Right atrium auricular region (tissue), 2 donors: ENCODE measurements around the gene SPDYE4. TPM values are rescaled to one million over a fixed set of nuclear protein-coding genes. Genes with fewer than 3 reads are reported as not detected.

ENCODE experiments used
- DNase-seq: peaks from one replicate; pipeline ENCODE4 v3.0.0-alpha.2; 2019; ENCODE audit warnings: low spot score
- H3K27ac ChIP-seq, 2 donors: fragments of 200-600 bp; sonication (generic); 1 replicate in 1 of 2; 2 replicates in 1 of 2; pipeline ENCODE4 v1.5.1; 2016 to 2019
- H3K27me3 ChIP-seq, 2 donors: fragments of 200-600 bp; sonication (generic); one replicate each; pipeline versions ENCODE4 v1.5.1 to v1.6.0; 2017 to 2019
- H3K36me3 ChIP-seq: fragments of 200-600 bp; sonication (generic); one replicate; pipeline ENCODE4 v1.5.1; 2016
- H3K4me1 ChIP-seq, 2 donors: fragments of 200-600 bp; sonication (generic); one replicate each; pipeline versions ENCODE4 v1.5.1 to v1.6.0; 2017 to 2019
- H3K4me3 ChIP-seq, 2 donors: fragments of 200-600 bp; sonication (generic); 1 replicate in 1 of 2; 2 replicates in 1 of 2; pipeline ENCODE4 v1.5.1; 2017 to 2019; ENCODE audit warnings: mild to moderate bottlenecking in 1 of 2, moderate library complexity in 1 of 2
- H3K9me3 ChIP-seq, 2 donors: fragments of 200-600 bp; sonication (generic); one replicate each; pipeline ENCODE4 v1.5.1; 2019
- total RNA-seq, 2 donors: library from RNA; depleted of rRNA; stranded (reverse); fragments of >200 nt; gene quantifications; one replicate each; pipeline ENCODE4 v1.1.0, GENCODE V29; 2016
- TF ChIP-seq, protein P1 (sequence below), 2 donors: fragments of 200-600 bp; sonication (generic); IDR thresholded peaks; one replicate each; pipeline ENCODE4 v1.5.1; 2019; ENCODE audit warnings: antibody characterized with exemption in 2 of 2

SPDYE4 gene
- total RNA-seq, 2 donors from 2014 or later, result not detected

DNA sequence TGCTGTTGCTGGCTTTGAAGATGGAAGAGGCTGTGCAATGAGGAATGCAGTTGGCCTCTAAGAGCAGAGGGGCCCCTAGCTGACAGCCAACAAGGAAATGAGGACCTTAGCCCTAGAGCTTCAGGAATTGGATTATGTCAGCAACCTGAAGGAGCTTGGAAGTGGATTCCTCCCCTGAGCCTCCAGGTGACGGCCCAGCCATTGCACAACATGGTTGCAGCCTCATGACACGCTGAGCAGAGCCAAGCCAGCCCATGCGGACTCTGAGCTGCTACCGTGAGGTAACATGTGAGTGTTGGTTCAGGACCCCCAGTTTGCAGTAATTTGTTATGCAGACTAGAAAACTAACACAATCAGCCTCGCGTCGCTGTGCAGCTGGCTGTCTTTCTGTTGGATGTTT lies 33.9 kb downstream of the SPDYE4 start:
- no peaks in the 10 kb centered on the region for H3K9me3 ChIP-seq
- no peaks in the 10 kb centered on the region for H3K27me3 ChIP-seq
- H3K4me3 ChIP-seq, result no peak overlapping the region
- DNase-seq, result no peak
- TF ChIP-seq, protein P1, sequence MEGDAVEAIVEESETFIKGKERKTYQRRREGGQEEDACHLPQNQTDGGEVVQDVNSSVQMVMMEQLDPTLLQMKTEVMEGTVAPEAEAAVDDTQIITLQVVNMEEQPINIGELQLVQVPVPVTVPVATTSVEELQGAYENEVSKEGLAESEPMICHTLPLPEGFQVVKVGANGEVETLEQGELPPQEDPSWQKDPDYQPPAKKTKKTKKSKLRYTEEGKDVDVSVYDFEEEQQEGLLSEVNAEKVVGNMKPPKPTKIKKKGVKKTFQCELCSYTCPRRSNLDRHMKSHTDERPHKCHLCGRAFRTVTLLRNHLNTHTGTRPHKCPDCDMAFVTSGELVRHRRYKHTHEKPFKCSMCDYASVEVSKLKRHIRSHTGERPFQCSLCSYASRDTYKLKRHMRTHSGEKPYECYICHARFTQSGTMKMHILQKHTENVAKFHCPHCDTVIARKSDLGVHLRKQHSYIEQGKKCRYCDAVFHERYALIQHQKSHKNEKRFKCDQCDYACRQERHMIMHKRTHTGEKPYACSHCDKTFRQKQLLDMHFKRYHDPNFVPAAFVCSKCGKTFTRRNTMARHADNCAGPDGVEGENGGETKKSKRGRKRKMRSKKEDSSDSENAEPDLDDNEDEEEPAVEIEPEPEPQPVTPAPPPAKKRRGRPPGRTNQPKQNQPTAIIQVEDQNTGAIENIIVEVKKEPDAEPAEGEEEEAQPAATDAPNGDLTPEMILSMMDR (IDR thresholded peaks at IDR 0.05), result no peak
- no peaks in the 10 kb centered on the region for H3K4me1 ChIP-seq
- no peak overlapping the region for H3K27ac ChIP-seq
- no peaks in the 10 kb centered on the region for H3K36me3 ChIP-seq

DNA sequence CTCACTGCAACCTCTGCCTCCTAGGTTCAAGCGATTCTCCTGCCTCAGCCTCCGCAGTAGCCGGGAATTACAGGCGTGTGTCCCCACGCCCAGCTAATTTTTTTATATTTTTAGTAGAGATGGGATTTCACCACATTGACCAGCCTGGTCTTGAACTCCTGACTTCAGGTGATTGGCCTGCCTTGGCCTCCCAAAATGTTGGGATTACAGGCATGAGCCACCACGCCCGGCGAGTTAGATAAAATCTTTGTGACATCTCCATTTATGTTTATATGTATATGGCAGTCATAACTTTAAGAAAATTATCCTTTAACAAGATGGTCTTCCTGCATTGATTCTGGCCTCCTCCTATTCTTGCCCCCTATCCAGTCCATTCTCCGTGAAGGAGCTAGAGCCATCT lies 37.8 kb downstream of the SPDYE4 start:
- H3K27ac ChIP-seq, result no peak overlapping the region
- H3K9me3 ChIP-seq, result no peaks in the 10 kb centered on the region
- no peak for DNase-seq
- no peaks in the 10 kb centered on the region for H3K4me1 ChIP-seq
- no peaks in the 10 kb centered on the region for H3K27me3 ChIP-seq
- H3K4me3 ChIP-seq, result no peak overlapping the region
- H3K36me3 ChIP-seq, result no peaks in the 10 kb centered on the region
- TF ChIP-seq, protein P1 (IDR thresholded peaks at IDR 0.05), result no peak

DNA sequence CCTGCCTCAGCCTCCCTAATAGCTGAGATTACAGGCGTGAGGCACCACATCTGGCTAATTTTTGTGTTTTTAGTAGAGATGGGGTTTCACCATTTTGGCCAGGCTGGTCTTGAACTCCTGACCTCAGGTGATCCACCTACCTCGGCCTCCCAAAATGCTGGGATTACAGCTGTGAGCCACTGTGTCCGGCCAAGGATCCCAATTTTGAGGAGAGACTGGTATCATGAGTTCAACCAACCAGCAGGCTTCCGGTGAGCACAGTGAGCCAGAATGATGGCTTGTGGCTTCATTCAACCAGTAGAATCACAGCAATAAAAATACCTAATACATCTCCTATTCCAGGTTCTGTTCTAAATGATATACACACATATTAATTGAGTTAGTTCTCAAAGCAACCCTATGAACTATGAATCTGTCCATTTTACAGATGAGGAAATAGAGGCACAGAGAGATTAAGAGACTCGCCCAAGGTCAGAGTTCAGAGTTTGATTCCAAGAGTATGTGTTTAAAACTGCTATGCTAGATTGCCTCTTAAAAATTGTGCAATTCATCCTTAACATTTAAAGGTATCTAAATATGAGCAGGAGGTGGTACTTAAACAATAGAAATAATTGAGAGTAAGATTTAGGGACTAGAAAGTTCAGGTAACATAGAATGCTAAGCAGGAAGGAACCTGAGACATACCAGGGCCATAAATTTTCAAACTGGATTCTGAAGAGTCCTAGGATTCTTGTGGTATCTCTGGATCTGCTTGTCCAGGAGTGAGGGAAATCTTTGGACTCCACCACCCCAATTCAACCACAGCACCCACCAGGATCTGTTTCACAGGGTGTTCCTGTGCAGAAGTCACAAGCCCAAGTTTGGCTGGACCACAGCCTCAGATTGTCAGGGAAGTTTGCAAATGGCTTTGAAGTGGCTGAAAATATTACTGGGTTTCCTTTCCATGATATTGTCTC lies 38.8 kb downstream of the SPDYE4 start:
- DNase-seq, result no peak
- H3K27me3 ChIP-seq, result no peaks in the 10 kb centered on the region

DNA sequence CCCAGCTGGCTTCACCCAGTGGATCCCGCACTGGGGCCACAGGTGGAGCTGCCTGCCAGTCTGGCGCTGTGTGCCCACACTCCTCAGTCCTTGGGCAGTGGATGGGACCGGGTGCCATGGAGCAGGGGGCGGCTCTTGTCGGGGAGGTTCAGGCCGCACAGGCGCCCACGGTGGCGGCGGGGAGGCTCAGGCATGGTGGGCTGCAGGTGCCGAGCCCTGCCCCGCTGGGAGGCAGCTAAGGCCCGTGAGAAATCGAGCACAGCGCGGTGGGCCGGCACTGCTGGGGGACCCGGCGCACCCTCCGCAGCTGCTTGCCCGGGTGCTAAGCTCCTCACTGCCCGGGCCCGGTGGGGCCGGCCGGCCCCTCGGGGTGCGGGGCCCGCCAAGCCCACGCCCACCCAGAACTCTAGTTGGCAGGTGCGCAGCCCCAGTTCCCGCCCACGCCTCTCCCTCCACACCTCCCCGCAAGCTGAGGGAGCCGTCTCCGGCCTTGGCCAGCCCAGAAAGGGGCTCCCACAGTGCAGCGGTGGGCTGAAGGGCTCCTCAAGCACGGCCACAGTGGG lies 40.3 kb downstream of the SPDYE4 start:
- no peaks in the 10 kb centered on the region for H3K4me1 ChIP-seq
- H3K36me3 ChIP-seq, result no peaks in the 10 kb centered on the region
- no peaks in the 10 kb centered on the region for H3K9me3 ChIP-seq
- no peaks in the 10 kb centered on the region for H3K27me3 ChIP-seq
- no peak for DNase-seq
- no peak overlapping the region for H3K27ac ChIP-seq
- TF ChIP-seq, protein P1 (IDR thresholded peaks at IDR 0.05), result no peak
- H3K4me3 ChIP-seq, result no peak overlapping the region

More for the DNA sequence above, 38.8 kb downstream of the SPDYE4 start:
- Histone ChIP-seq H3K9me3 (no peaks in the 10 kb centered on the region), H3K4me1 (no peaks in the 10 kb centered on the region), H3K4me3 (no peak overlapping the region), H3K36me3 (no peaks in the 10 kb centered on the region), H3K27ac (no peak overlapping the region)
- TF ChIP-seq, protein P1 (IDR thresholded peaks at IDR 0.05), result no peak

DNA sequence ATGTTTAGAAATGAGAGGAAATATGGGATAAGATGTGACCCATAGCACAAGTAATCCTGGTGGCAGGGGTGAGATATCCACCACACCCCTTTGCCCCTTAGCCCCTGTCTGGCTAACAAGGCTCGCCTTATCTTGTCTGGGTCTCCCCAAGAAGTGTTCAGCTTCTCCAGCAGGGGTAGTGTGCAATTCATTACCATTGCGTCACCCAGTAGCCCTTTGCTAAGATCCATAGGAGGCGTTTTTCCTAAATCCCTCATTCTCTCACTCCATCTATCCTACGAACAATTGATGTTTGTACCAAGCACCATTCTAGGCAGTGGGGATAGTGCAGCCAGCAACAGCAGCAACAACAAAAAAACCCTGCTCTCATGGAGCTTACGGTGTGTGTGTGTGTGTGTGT lies 44.5 kb downstream of the SPDYE4 start:
- TF ChIP-seq, protein P1 (IDR thresholded peaks at IDR 0.05), result no peak
- Histone ChIP-seq H3K4me1 (peaks cover 0 to 27% of the 10 kb centered on the region in 2 donors), H3K4me3 (no peak overlapping the region), H3K27ac (no peak overlapping the region), H3K27me3 (no peaks in the 10 kb centered on the region), H3K9me3 (no peaks in the 10 kb centered on the region), H3K36me3 (no peaks in the 10 kb centered on the region)
- no peak for DNase-seq
